Mucosa of rectum (tissue), 2 donors: ENCODE results near the gene FBXO15.

Experiments
- H3K27ac ChIP-seq, 2 donors: one replicate each; pipeline ENCODE4 v1.7.0; 2013; ENCODE audit warnings: inconsistent platforms in 2 of 2, low read depth in 2 of 2, low read length in 2 of 2
- H3K27me3 ChIP-seq, 2 donors: one replicate each; pipeline ENCODE4 v1.7.0; 2013; ENCODE audit warnings: low read length in 2 of 2; ENCODE audit not compliant: control insufficient read depth in 2 of 2, insufficient read depth in 2 of 2
- H3K36me3 ChIP-seq, 2 donors: one replicate each; pipeline ENCODE4 v1.7.0; 2013; ENCODE audit warnings: low read length in 2 of 2; ENCODE audit not compliant: control insufficient read depth in 2 of 2, insufficient read depth in 2 of 2
- H3K4me1 ChIP-seq, 2 donors: one replicate each; pipeline ENCODE4 v1.7.0; 2013; ENCODE audit warnings: low read length in 2 of 2, mild to moderate bottlenecking in 1 of 2; ENCODE audit not compliant: control insufficient read depth in 2 of 2, insufficient read depth in 2 of 2
- H3K4me3 ChIP-seq, 2 donors: one replicate each; pipeline ENCODE4 v1.7.0; 2013; ENCODE audit warnings: low read length in 2 of 2
- H3K9ac ChIP-seq, 2 donors: one replicate each; pipeline ENCODE4 v1.7.0; 2013; ENCODE audit warnings: low read length in 2 of 2, low read depth in 1 of 2, mild to moderate bottlenecking in 1 of 2
- H3K9me3 ChIP-seq, 2 donors: one replicate each; pipeline ENCODE4 v1.7.0; 2013; ENCODE audit warnings: low read length in 2 of 2; ENCODE audit not compliant: control insufficient read depth in 2 of 2
- donor health status: healthy.
- donor health status: Normal muscosa, but diverticular disease.

Gene FBXO15

GRCh38 chr18:74083557-74083952 is 64.1 kb downstream of the FBXO15 start:
- H3K4me1 ChIP-seq: no peaks in the 10 kb centered on the region
- no peak overlapping the region for H3K27ac ChIP-seq
- H3K4me3 ChIP-seq: no peak overlapping the region
- no peak overlapping the region for H3K9ac ChIP-seq
- no peaks in the 10 kb centered on the region for H3K27me3 ChIP-seq
- no peaks in the 10 kb centered on the region for H3K9me3 ChIP-seq
- no peaks in the 10 kb centered on the region for H3K36me3 ChIP-seq

DNA sequence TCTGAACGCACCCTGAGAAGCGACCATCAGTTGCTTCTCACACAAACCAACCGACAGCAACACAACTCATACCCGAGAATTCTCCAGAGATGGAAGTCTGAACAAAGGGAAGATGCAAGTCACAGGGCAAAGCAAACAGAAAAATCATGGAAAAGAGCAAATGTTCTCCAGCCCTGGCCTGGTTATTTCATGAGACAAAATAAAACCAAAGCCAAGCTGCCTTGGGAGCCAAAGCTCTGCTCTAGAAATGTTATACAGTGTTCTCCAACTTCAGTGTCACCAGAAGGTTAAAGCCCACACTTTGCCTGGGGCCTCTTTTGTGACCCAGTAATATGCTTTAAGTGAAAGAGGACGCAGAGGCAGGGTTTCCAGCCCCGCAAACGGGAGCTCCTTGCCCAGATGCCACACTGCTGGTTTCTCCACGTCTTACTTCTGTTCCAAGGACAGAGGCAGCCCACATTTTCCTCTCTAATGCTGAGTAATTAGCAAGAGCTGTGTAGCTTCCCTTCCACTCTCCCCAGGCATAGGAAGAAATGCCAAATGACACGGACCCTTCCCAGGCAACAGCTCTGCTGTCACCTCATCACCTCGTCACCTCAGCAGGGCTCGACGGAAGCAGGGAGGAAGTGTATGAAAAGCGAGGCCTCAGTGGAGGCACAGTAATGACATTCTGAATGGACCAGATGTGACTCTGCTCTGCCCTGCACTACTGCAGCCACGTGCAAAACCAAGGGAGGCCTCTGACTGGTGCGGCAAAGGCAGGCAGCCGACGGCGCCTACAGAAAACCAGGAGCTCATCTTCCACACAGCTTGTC is 64.7 kb downstream of the FBXO15 start:
- H3K27ac ChIP-seq: no peak overlapping the region
- no peaks in the 10 kb centered on the region for H3K9me3 ChIP-seq
- no peaks in the 10 kb centered on the region for H3K27me3 ChIP-seq
- H3K4me3 ChIP-seq: no peak overlapping the region
- no peaks in the 10 kb centered on the region for H3K4me1 ChIP-seq
- no peaks in the 10 kb centered on the region for H3K36me3 ChIP-seq
- no peak overlapping the region for H3K9ac ChIP-seq

- H3K27ac ChIP-seq: no peak overlapping the region
These were observed 65.5 kb downstream of the FBXO15 start for GRCh38 chr18:74081966-74082741.

DNA sequence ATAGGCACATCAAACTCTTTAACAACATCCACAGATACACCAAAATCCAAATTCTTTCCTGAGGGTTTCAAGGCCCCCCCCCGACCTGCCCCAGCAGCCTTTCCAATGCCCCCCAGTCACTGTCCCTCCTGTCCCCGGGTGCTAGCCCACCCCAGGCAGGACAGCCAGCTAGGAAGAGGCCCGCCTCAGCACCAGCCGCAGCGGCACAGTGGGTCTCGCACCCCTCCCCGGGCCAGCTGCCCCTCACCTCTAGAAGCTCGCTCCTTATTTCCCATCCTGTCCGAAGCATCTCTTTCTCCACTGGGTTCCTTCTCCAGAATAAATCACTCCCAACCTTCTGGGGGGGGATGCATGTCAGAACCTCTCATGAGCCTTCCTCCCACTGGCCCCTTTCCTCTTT is 69.4 kb downstream of the FBXO15 start:
- H3K4me1 ChIP-seq: peaks cover 0 to 2% of the 10 kb centered on the region in 2 donors
- H3K4me3 ChIP-seq: no peak overlapping the region
- no peaks in the 10 kb centered on the region for H3K36me3 ChIP-seq
- H3K27ac ChIP-seq: no peak overlapping the region
- no peaks in the 10 kb centered on the region for H3K27me3 ChIP-seq
- H3K9me3 ChIP-seq: no peaks in the 10 kb centered on the region
- no peak overlapping the region for H3K9ac ChIP-seq

More at GRCh38 chr18:74081966-74082741, 65.5 kb downstream of the FBXO15 start:
- Histone ChIP-seq H3K36me3 (no peaks in the 10 kb centered on the region), H3K9me3 (no peaks in the 10 kb centered on the region), H3K4me3 (no peak overlapping the region), H3K4me1 (no peaks in the 10 kb centered on the region), H3K9ac (no peak overlapping the region), H3K27me3 (no peaks in the 10 kb centered on the region)

DNA sequence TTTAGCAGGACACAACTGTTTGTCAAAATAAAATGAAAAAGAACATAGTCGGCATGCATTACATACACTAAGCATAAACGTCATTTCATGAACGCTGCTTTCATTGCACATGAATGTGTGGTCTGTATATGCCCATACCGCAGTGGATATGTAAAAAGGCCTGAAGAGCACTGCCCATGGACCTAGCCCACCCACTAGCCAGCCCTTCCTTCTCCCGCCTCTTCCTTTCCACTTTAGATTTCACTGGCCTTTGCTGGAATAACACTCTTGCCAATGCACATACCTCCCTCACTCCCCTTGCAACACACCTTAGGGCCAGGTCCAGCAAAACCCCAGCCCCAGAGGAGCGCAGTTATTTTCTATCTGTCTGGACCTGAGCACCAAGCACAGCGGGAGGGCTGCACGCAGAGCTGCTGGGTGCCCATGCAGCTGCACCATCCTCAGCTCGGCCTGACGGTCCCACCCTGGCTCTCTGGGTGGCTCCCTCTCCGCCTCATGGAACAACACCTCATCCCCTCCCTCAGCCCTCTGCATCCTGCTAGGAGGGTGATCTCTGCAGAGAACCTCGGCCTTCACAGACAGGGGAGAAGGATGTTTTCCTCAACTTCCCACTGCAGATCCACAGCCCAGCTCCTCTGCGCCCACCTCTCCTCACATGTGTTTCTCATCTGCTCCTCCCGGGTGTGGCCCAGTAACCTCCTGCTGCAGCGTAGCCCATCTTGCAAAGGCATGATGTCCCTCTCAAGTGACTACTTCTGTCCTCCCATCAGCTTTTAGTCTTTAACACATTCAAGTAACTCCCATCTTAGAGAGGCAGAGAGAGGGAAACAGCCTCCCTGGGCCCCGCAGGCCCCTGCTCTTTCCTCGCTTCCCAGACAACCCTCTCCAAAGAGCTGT is 72.7 kb downstream of the FBXO15 start:
- Histone ChIP-seq H3K4me3 (no peak overlapping the region), H3K9me3 (no peaks in the 10 kb centered on the region), H3K27ac (no peak overlapping the region), H3K9ac (no peak overlapping the region), H3K27me3 (no peaks in the 10 kb centered on the region), H3K36me3 (no peaks in the 10 kb centered on the region), H3K4me1 (peaks cover 0 to 2% of the 10 kb centered on the region in 2 donors)

- peaks cover 0 to 2% of the 10 kb centered on the region in 2 donors for H3K4me1 ChIP-seq
- H3K27me3 ChIP-seq: no peaks in the 10 kb centered on the region
- no peaks in the 10 kb centered on the region for H3K9me3 ChIP-seq
- H3K27ac ChIP-seq: no peak overlapping the region
- H3K9ac ChIP-seq: no peak overlapping the region
- H3K36me3 ChIP-seq: no peaks in the 10 kb centered on the region
- no peak overlapping the region for H3K4me3 ChIP-seq
These were observed 73.5 kb downstream of the FBXO15 start for GRCh38 chr18:74073957-74074667.

GRCh38 chr18:74069178-74070050 is 78.2 kb downstream of the FBXO15 start:
- H3K27me3 ChIP-seq: peaks cover 1 to 5% of the 10 kb centered on the region in 2 donors
- H3K27ac ChIP-seq: no peak overlapping the region
- H3K9ac ChIP-seq: no peak overlapping the region
- H3K9me3 ChIP-seq: no peaks in the 10 kb centered on the region
- H3K4me3 ChIP-seq: no peak overlapping the region
- H3K4me1 ChIP-seq: peaks cover 0 to 2% of the 10 kb centered on the region in 2 donors
- no peaks in the 10 kb centered on the region for H3K36me3 ChIP-seq

DNA sequence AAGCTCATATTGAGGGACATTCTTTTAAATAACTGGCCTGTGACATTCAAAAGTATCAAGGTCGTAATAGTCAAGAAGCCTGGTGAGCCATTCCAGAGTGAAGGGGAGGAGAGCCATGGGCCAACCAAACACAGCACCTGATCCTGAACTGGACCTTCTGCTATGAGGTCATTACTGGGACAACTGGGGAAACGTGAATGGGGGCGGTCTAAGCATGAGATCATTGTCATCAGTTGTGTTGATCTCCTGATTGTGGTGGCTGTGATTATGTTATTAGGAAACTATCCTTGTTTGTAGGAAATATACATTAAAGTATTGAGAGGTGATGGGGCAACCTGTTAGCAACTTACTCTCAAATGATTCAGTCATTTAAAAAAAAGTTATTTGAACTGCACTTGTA is 79.3 kb downstream of the FBXO15 start:
- H3K36me3 ChIP-seq: no peaks in the 10 kb centered on the region
- H3K9me3 ChIP-seq: no peaks in the 10 kb centered on the region
- no peak overlapping the region for H3K4me3 ChIP-seq
- peaks cover 1 to 6% of the 10 kb centered on the region in 2 donors for H3K27me3 ChIP-seq
- no peak overlapping the region for H3K27ac ChIP-seq
- no peak overlapping the region for H3K9ac ChIP-seq
- H3K4me1 ChIP-seq: no peaks in the 10 kb centered on the region

- Histone ChIP-seq H3K4me1 (no peaks in the 10 kb centered on the region), H3K27me3 (peaks cover 5 to 8% of the 10 kb centered on the region in 2 donors), H3K9me3 (no peaks in the 10 kb centered on the region), H3K9ac (no peak overlapping the region), H3K4me3 (no peak overlapping the region), H3K36me3 (no peaks in the 10 kb centered on the region), H3K27ac (no peak overlapping the region)
These were observed 81.6 kb downstream of the FBXO15 start for GRCh38 chr18:74066018-74066417.
